ENCODE results near the gene PRR14. TPM values are rescaled to one million over a fixed set of nuclear protein-coding genes. Genes with fewer than 3 reads are reported as not detected.
A peak's percentile ranks its signal among the peaks of the same experiment; 100 is the strongest.
"Not testable (repeated sequence)": the region's sequence is repeated elsewhere in the genome, so short reads cannot be mapped to it uniquely, and the experiment has no call there.

The PRR14 gene
- total and polyA plus RNA-seq, 2 donors (not counting 1 experiment from before 2014, with no cell fraction given), result 2.5 to 6.6 TPM

DNA sequence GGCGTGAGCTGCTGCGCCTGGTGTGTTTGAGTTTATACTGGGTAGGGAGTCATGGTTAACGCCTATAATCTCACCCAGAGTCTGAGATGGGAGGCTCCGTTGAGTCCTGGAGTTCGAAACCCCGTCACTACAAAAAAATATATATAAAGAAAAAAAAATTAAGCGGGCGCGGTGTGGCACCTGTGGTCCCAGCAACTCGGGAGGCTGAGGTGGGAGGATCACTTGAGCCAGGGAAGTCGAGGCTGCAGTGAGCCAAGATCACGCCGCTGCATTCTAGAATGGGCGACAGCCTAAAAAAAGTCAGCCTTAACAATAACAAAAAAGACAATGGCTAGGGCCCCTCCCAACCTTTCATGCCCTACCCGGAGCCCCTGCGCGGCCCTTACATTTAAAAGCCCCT is 17.2 kb upstream of the PRR14 start:
- Histone ChIP-seq H3K27me3 (ENCODE audit: control insufficient read depth, insufficient read depth, low read length) (no peaks in the 10 kb centered on the region), H3K36me3 (ENCODE audit: control insufficient read depth, insufficient read depth, low read length) (no peaks in the 10 kb centered on the region), H2AFZ (ENCODE audit: low read length) (no peak overlapping the region), H3K9me3 (ENCODE audit: control insufficient read depth, insufficient read depth, low read depth, low read length) (no peaks in the 10 kb centered on the region), H3K4me1 (ENCODE audit: control insufficient read depth, extremely low read depth, insufficient read depth, low read length) (peaks cover 2% of the 10 kb centered on the region), H3K4me2 (ENCODE audit: extremely low read depth, insufficient read depth, low read length) (peak overlapping the region; percentile 58), H4K20me1 (ENCODE audit: control insufficient read depth, extremely low read depth, insufficient read depth, low read length) (no peaks in the 10 kb centered on the region), H3K4me3 (replicated peaks in 1 of 4; ENCODE audit: control extremely low read depth in 1 of 4, insufficient read depth in 1 of 4, low read depth in 3 of 4, low read length in 4 of 4) (peak overlapping the region; percentile 71 to 90 (median 77)), H3K79me2 (ENCODE audit: control insufficient read depth, insufficient read depth, low read length) (no peaks in the 10 kb centered on the region), H3K27ac (ENCODE audit: insufficient read depth, low read length) (peak overlapping the region; percentile 87), H3K9ac (ENCODE audit: insufficient read depth, low read length) (no peak overlapping the region)
- TF ChIP-seq, protein P1, sequence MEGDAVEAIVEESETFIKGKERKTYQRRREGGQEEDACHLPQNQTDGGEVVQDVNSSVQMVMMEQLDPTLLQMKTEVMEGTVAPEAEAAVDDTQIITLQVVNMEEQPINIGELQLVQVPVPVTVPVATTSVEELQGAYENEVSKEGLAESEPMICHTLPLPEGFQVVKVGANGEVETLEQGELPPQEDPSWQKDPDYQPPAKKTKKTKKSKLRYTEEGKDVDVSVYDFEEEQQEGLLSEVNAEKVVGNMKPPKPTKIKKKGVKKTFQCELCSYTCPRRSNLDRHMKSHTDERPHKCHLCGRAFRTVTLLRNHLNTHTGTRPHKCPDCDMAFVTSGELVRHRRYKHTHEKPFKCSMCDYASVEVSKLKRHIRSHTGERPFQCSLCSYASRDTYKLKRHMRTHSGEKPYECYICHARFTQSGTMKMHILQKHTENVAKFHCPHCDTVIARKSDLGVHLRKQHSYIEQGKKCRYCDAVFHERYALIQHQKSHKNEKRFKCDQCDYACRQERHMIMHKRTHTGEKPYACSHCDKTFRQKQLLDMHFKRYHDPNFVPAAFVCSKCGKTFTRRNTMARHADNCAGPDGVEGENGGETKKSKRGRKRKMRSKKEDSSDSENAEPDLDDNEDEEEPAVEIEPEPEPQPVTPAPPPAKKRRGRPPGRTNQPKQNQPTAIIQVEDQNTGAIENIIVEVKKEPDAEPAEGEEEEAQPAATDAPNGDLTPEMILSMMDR (conservative IDR thresholded peaks at IDR 0.05 in 1 of 2, IDR thresholded peaks at IDR 0.05 in 1 of 2; ENCODE audit: low read depth in 1 of 2, low read length in 2 of 2), result no peak
- no peak for TF ChIP-seq EZH2 (IDR thresholded peaks at IDR 0.05; ENCODE audit: low read length, missing control alignments)
- DNase-seq (ENCODE audit: low read depth in 2 of 2), result no peak

DNA sequence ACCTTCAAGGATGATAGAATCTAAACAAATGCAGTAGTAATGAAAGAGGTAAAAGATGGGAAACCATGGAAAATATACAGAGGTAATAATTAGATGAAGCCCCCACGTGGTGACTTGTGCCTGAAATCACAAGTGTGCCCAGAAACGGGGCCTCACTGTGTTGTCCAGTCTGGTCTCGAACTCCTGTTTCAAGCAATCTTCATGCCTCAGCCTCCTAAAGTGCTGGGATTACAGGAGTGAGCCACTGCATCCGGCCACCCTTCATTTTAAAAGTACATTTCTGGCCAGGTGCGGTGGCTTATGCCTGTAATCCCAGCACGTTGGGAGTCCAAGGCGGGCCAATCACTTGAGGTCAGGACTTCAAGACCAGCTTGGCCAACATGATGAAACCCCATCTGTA is 14.2 kb upstream of the PRR14 start:
- no peak for DNase-seq (ENCODE audit: low read depth in 2 of 2)
- no peak overlapping the region for H3K9ac ChIP-seq (ENCODE audit: insufficient read depth, low read length)
- H3K4me2 ChIP-seq (ENCODE audit: extremely low read depth, insufficient read depth, low read length), result no peak overlapping the region
- H3K4me1 ChIP-seq (ENCODE audit: control insufficient read depth, extremely low read depth, insufficient read depth, low read length), result peaks cover 2% of the 10 kb centered on the region
- no peaks in the 10 kb centered on the region for H3K27me3 ChIP-seq (ENCODE audit: control insufficient read depth, insufficient read depth, low read length)
- TF ChIP-seq, protein P1 (conservative IDR thresholded peaks at IDR 0.05 in 1 of 2, IDR thresholded peaks at IDR 0.05 in 1 of 2; ENCODE audit: low read depth in 1 of 2, low read length in 2 of 2), result no peak
- TF ChIP-seq EZH2 (IDR thresholded peaks at IDR 0.05; ENCODE audit: low read length, missing control alignments), result no peak
- no peaks in the 10 kb centered on the region for H4K20me1 ChIP-seq (ENCODE audit: control insufficient read depth, extremely low read depth, insufficient read depth, low read length)
- no peak overlapping the region for H2AFZ ChIP-seq (ENCODE audit: low read length)
- H3K79me2 ChIP-seq (ENCODE audit: control insufficient read depth, insufficient read depth, low read length), result no peaks in the 10 kb centered on the region
- no peak overlapping the region for H3K4me3 ChIP-seq (replicated peaks in 1 of 4; ENCODE audit: control extremely low read depth in 1 of 4, insufficient read depth in 1 of 4, low read depth in 3 of 4, low read length in 4 of 4)
- no peak overlapping the region for H3K27ac ChIP-seq (ENCODE audit: insufficient read depth, low read length)
- no peaks in the 10 kb centered on the region for H3K36me3 ChIP-seq (ENCODE audit: control insufficient read depth, insufficient read depth, low read length)
- H3K9me3 ChIP-seq (ENCODE audit: control insufficient read depth, insufficient read depth, low read depth, low read length), result no peaks in the 10 kb centered on the region

DNA sequence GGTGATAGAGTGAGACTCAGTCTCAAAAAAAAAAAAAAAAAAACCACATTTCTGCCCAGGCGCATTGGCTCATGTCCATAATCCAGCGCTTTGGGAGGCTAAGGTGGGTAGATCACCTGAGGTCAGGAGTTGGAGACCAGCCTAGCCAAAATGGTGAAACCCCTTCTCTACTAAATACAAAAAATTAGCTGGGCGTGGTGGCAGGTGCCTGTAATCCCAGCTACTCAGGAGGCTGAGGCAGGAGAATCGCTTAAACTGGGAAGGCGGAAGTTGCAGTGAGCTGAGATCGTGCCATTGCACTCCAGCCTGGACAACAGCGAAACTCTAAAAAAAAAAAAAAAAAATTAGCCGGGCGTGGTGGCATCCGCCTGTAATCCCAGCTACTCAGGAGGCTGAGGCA is 13.6 kb upstream of the PRR14 start:
- not testable (repeated sequence) for H3K9ac ChIP-seq (ENCODE audit: insufficient read depth, low read length); H3K79me2 ChIP-seq (ENCODE audit: control insufficient read depth, insufficient read depth, low read length); H3K27me3 ChIP-seq (ENCODE audit: control insufficient read depth, insufficient read depth, low read length); H3K9me3 ChIP-seq (ENCODE audit: control insufficient read depth, insufficient read depth, low read depth, low read length); H4K20me1 ChIP-seq (ENCODE audit: control insufficient read depth, extremely low read depth, insufficient read depth, low read length); H3K4me2 ChIP-seq (ENCODE audit: extremely low read depth, insufficient read depth, low read length); H2AFZ ChIP-seq (ENCODE audit: low read length); H3K36me3 ChIP-seq (ENCODE audit: control insufficient read depth, insufficient read depth, low read length); H3K27ac ChIP-seq (ENCODE audit: insufficient read depth, low read length); H3K4me1 ChIP-seq (ENCODE audit: control insufficient read depth, extremely low read depth, insufficient read depth, low read length); DNase-seq (ENCODE audit: low read depth in 2 of 2); H3K4me3 ChIP-seq (replicated peaks in 1 of 4; ENCODE audit: control extremely low read depth in 1 of 4, insufficient read depth in 1 of 4, low read depth in 3 of 4, low read length in 4 of 4)

All from fibroblast of lung (primary cell).